ENCODE results near the gene PDXP. TPM values are rescaled to one million over a fixed set of nuclear protein-coding genes. Genes with fewer than 3 reads are reported as not detected.

PDXP gene
- total RNA-seq, 2 donors from 2014 or later = 37.7 to 50.7 TPM

DNA sequence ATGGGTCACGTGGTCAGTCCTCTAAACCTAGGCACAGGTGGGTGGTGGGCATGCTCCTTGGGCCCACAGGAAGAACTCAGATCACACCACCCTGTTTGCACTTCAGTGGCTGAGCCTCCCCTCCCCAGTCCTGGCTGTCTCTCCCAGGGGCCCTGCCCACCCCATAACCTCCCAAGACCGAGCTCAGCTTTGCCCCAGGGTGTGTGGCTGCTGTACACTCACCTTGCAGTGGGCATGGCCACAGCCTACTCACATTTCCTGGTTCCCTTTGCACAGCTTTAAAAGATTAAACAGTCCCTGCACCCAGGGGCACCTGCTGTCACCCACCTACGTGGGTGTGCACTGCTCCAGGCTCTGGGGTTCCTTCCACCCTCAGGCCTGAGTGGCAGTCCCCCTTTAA, 52.2 kb downstream of the PDXP start:
- DNase-seq (no peak), ATAC-seq (peak; percentile 76)
- intact Hi-C loops (cut with DNase I, micrococcal nuclease) = no loop called here

GRCh38 chr22:37711490-37711889, 53.0 kb downstream of the PDXP start:
- intact Hi-C loops (cut with DNase I, micrococcal nuclease) = no loop called here
- DNase-seq (no peak), ATAC-seq (no peak)

- intact Hi-C loops (cut with DNase I, micrococcal nuclease) = no loop called here
- ATAC-seq = no peak
- DNase-seq = no peak
These were observed 55.2 kb downstream of the PDXP start for GRCh38 chr22:37713761-37714160.

GRCh38 chr22:37714634-37715033, 56.1 kb downstream of the PDXP start:
- intact Hi-C loops (cut with DNase I, micrococcal nuclease) = no loop called here
- DNase-seq (no peak), ATAC-seq (no peak)

DNA sequence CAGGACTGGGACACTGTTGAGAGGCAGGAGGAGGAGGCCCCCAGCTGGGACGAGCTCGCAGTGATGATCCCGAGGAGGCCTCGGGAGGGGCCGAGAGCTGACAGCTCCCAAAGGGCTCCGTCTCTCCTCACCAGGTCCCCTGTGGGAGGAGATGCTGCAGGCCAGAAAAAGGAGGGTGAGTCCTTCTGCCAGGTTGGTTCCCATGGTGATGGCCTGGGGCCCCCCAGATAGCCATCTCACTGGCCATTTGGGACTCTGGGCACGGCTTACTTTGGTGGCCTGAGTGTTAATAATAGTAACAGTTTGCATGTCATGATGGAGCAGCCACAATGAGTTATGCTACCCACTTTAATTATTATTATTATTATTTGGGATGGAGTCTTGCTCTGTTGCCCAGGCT, 57.2 kb downstream of the PDXP start:
- DNase-seq (no peak), ATAC-seq (no peak)
- intact Hi-C loops (cut with DNase I, micrococcal nuclease) = no loop called here

Other genes starting within 250 kb of the PDXP start
- under 1 TPM in 1 of 2 donors, not detected in 1; 0.20 TPM for gene ELFN2, start 231.2 kb upstream of the PDXP start, total RNA-seq
- gene MFNG, start 172.3 kb upstream of the PDXP start, total RNA-seq = 10 to 100 TPM; 10.4 to 11.2 TPM
- 10 to 100 TPM; 64.1 to 66.4 TPM for gene CARD10, start 139.3 kb upstream of the PDXP start, total RNA-seq
- gene CDC42EP1, start 98.2 kb upstream of the PDXP start, total RNA-seq = 10 to 100 TPM; 52.2 to 64.1 TPM
- gene LGALS2, start 78.6 kb upstream of the PDXP start, total RNA-seq = 10 to 100 TPM; 42.9 to 44.5 TPM
- 10 to 100 TPM; 56.9 to 73.3 TPM for gene GGA1, start 49.9 kb upstream of the PDXP start, total RNA-seq
- gene SH3BP1, start 19.1 kb upstream of the PDXP start, total RNA-seq = 100 to 1,000 TPM in 1 of 2 donors, 10 to 100 TPM in 1; 77.4 to 121 TPM
- 100 to 1,000 TPM in 1 of 2 donors, 10 to 100 TPM in 1; 40.4 to 161 TPM for gene LGALS1, start 16.9 kb downstream of the PDXP start, total RNA-seq
- gene NOL12, start 27.6 kb downstream of the PDXP start, total RNA-seq = 10 to 100 TPM; 30.3 to 38.2 TPM
- 10 to 100 TPM; 87.2 TPM for gene TRIOBP, start 38.3 kb downstream of the PDXP start, total RNA-seq
- gene GCAT, start 149.2 kb downstream of the PDXP start, total RNA-seq = 10 to 100 TPM; 10.2 to 10.6 TPM
- not detected for gene GALR3, start 164.7 kb downstream of the PDXP start, total RNA-seq
- 10 to 100 TPM; 21.1 to 25.6 TPM for gene ANKRD54, start 185.6 kb downstream of the PDXP start, total RNA-seq
- 100 to 1,000 TPM; 362 to 388 TPM for gene EIF3L, start 190.7 kb downstream of the PDXP start, total RNA-seq
- 10 to 100 TPM; 26.6 to 32.6 TPM for gene MICALL1, start 247.6 kb downstream of the PDXP start, total RNA-seq

Data from left colon (tissue), 2 donors.